ENCODE measurements around the gene RNASET2.
"Not testable (repeated sequence)": the region's sequence is repeated elsewhere in the genome, so short reads cannot be mapped to it uniquely, and the experiment has no call there.

Gene RNASET2

GRCh38 chr6:166904101-166904746, 52.1 kb downstream of the RNASET2 start:
- H3K27ac ChIP-seq (ENCODE audit: low read depth in 2 of 2, low read length in 2 of 2), result no peak overlapping the region
- H3K27me3 ChIP-seq (ENCODE audit: control insufficient read depth in 2 of 2, insufficient read depth in 2 of 2, low read length in 2 of 2), result no peaks in the 10 kb centered on the region
- H3K36me3 ChIP-seq (ENCODE audit: control insufficient read depth in 2 of 2, insufficient read depth in 2 of 2, low read length in 2 of 2), result no peaks in the 10 kb centered on the region
- no peak overlapping the region for H3K9ac ChIP-seq (ENCODE audit: low read depth in 1 of 2, low read length in 2 of 2)
- H3K4me3 ChIP-seq (ENCODE audit: low read length in 2 of 2), result no peak overlapping the region
- H3K4me1 ChIP-seq (ENCODE audit: control insufficient read depth in 2 of 2, insufficient read depth in 2 of 2, low read length in 2 of 2), result peaks cover 0 to 3% of the 10 kb centered on the region in 2 donors
- no peaks in the 10 kb centered on the region for H3K9me3 ChIP-seq (ENCODE audit: control insufficient read depth in 2 of 2, low read length in 2 of 2)

- Histone ChIP-seq H3K36me3 (ENCODE audit: control insufficient read depth in 2 of 2, insufficient read depth in 2 of 2, low read length in 2 of 2) (no peaks in the 10 kb centered on the region), H3K4me3 (ENCODE audit: low read length in 2 of 2) (no peak overlapping the region), H3K27me3 (ENCODE audit: control insufficient read depth in 2 of 2, insufficient read depth in 2 of 2, low read length in 2 of 2) (no peaks in the 10 kb centered on the region), H3K27ac (ENCODE audit: low read depth in 2 of 2, low read length in 2 of 2) (no peak overlapping the region), H3K9me3 (ENCODE audit: control insufficient read depth in 2 of 2, low read length in 2 of 2) (no peaks in the 10 kb centered on the region), H3K9ac (ENCODE audit: low read depth in 1 of 2, low read length in 2 of 2) (no peak overlapping the region), H3K4me1 (ENCODE audit: control insufficient read depth in 2 of 2, insufficient read depth in 2 of 2, low read length in 2 of 2) (peaks cover 0 to 3% of the 10 kb centered on the region in 2 donors)
Observed at GRCh38 chr6:166903500-166903899, 52.9 kb downstream of the RNASET2 start.

DNA sequence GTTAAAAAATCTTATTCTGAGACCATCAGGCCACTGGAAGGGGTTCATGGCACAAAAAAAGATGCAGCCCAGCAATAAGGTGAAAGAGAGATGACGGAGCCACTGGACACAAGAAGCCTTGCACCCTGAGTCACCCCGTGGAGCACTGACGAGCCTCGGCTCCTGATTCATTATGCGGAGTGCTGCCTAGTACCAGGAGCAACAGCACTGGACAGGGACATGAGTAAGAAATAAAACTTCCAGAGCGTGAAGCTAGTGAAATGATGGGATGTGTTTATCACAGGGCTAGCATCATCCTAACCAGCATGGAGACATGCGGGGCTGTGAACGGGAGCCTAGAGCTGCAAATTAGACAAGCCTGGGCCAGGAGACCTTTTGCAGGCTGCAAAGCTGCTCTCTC, 53.3 kb downstream of the RNASET2 start:
- H3K4me1 ChIP-seq (ENCODE audit: control insufficient read depth in 2 of 2, insufficient read depth in 2 of 2, low read length in 2 of 2), result peaks cover 0 to 1% of the 10 kb centered on the region in 2 donors
- H3K36me3 ChIP-seq (ENCODE audit: control insufficient read depth in 2 of 2, insufficient read depth in 2 of 2, low read length in 2 of 2), result no peaks in the 10 kb centered on the region
- H3K9me3 ChIP-seq (ENCODE audit: control insufficient read depth in 2 of 2, low read length in 2 of 2), result no peaks in the 10 kb centered on the region
- H3K9ac ChIP-seq (ENCODE audit: low read depth in 1 of 2, low read length in 2 of 2), result no peak overlapping the region
- H3K4me3 ChIP-seq (ENCODE audit: low read length in 2 of 2), result no peak overlapping the region
- no peaks in the 10 kb centered on the region for H3K27me3 ChIP-seq (ENCODE audit: control insufficient read depth in 2 of 2, insufficient read depth in 2 of 2, low read length in 2 of 2)
- H3K27ac ChIP-seq (ENCODE audit: low read depth in 2 of 2, low read length in 2 of 2), result no peak overlapping the region

GRCh38 chr6:166902211-166902755, 54.1 kb downstream of the RNASET2 start:
- Histone ChIP-seq H3K36me3 (ENCODE audit: control insufficient read depth in 2 of 2, insufficient read depth in 2 of 2, low read length in 2 of 2) (no peaks in the 10 kb centered on the region), H3K27me3 (ENCODE audit: control insufficient read depth in 2 of 2, insufficient read depth in 2 of 2, low read length in 2 of 2) (no peaks in the 10 kb centered on the region), H3K4me1 (ENCODE audit: control insufficient read depth in 2 of 2, insufficient read depth in 2 of 2, low read length in 2 of 2) (no peaks in the 10 kb centered on the region), H3K9ac (ENCODE audit: low read depth in 1 of 2, low read length in 2 of 2) (no peak overlapping the region), H3K4me3 (ENCODE audit: low read length in 2 of 2) (no peak overlapping the region), H3K9me3 (ENCODE audit: control insufficient read depth in 2 of 2, low read length in 2 of 2) (no peaks in the 10 kb centered on the region), H3K27ac (ENCODE audit: low read depth in 2 of 2, low read length in 2 of 2) (no peak overlapping the region)

GRCh38 chr6:166901626-166902025, 54.7 kb downstream of the RNASET2 start:
- no peak overlapping the region for H3K27ac ChIP-seq (ENCODE audit: low read depth in 2 of 2, low read length in 2 of 2)
- no peaks in the 10 kb centered on the region for H3K9me3 ChIP-seq (ENCODE audit: control insufficient read depth in 2 of 2, low read length in 2 of 2)
- H3K9ac ChIP-seq (ENCODE audit: low read depth in 1 of 2, low read length in 2 of 2), result no peak overlapping the region
- no peak overlapping the region for H3K4me3 ChIP-seq (ENCODE audit: low read length in 2 of 2)
- H3K36me3 ChIP-seq (ENCODE audit: control insufficient read depth in 2 of 2, insufficient read depth in 2 of 2, low read length in 2 of 2), result no peaks in the 10 kb centered on the region
- H3K4me1 ChIP-seq (ENCODE audit: control insufficient read depth in 2 of 2, insufficient read depth in 2 of 2, low read length in 2 of 2), result no peaks in the 10 kb centered on the region
- no peaks in the 10 kb centered on the region for H3K27me3 ChIP-seq (ENCODE audit: control insufficient read depth in 2 of 2, insufficient read depth in 2 of 2, low read length in 2 of 2)

GRCh38 chr6:166900956-166901607, 55.3 kb downstream of the RNASET2 start:
- Histone ChIP-seq H3K27ac (ENCODE audit: low read depth in 2 of 2, low read length in 2 of 2) (no peak overlapping the region), H3K27me3 (ENCODE audit: control insufficient read depth in 2 of 2, insufficient read depth in 2 of 2, low read length in 2 of 2) (no peaks in the 10 kb centered on the region), H3K4me1 (ENCODE audit: control insufficient read depth in 2 of 2, insufficient read depth in 2 of 2, low read length in 2 of 2) (no peaks in the 10 kb centered on the region), H3K9me3 (ENCODE audit: control insufficient read depth in 2 of 2, low read length in 2 of 2) (no peaks in the 10 kb centered on the region), H3K9ac (ENCODE audit: low read depth in 1 of 2, low read length in 2 of 2) (no peak overlapping the region), H3K4me3 (ENCODE audit: low read length in 2 of 2) (no peak overlapping the region), H3K36me3 (ENCODE audit: control insufficient read depth in 2 of 2, insufficient read depth in 2 of 2, low read length in 2 of 2) (no peaks in the 10 kb centered on the region)

DNA sequence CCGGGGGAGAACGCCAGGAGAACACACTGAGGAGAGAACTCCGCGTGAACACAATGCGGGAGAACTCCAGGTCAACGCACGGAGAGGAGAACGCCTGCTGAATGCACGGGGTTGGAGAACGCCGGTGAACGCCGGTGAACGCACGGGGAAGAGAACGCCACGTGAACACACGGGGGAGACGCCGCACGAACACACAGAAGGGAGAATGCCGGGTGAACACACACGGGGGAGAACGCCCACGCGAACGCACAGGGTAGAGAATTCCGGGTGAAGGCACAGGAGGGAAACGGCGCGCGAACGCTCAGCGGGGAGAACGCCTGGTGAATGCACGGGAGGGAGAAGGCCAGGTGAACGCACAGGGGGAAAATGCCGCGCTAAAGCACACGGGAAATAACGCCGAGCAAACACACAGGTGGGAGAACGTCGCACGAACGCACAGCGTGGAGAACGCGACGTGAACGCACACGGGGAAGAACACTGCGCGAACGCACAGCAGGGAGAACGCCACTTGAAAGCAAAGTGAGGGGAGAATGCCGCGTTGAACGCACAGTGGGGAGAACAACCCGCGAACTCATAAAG, 56.1 kb downstream of the RNASET2 start:
- H3K9me3 ChIP-seq (ENCODE audit: control insufficient read depth in 2 of 2, low read length in 2 of 2), result no peaks in the 10 kb centered on the region
- H3K4me1 ChIP-seq (ENCODE audit: control insufficient read depth in 2 of 2, insufficient read depth in 2 of 2, low read length in 2 of 2), result no peaks in the 10 kb centered on the region
- H3K9ac ChIP-seq (ENCODE audit: low read depth in 1 of 2, low read length in 2 of 2), result no peak overlapping the region
- H3K27ac ChIP-seq (ENCODE audit: low read depth in 2 of 2, low read length in 2 of 2), result no peak overlapping the region
- no peaks in the 10 kb centered on the region for H3K36me3 ChIP-seq (ENCODE audit: control insufficient read depth in 2 of 2, insufficient read depth in 2 of 2, low read length in 2 of 2)
- no peaks in the 10 kb centered on the region for H3K27me3 ChIP-seq (ENCODE audit: control insufficient read depth in 2 of 2, insufficient read depth in 2 of 2, low read length in 2 of 2)
- H3K4me3 ChIP-seq (ENCODE audit: low read length in 2 of 2), result no peak overlapping the region

DNA sequence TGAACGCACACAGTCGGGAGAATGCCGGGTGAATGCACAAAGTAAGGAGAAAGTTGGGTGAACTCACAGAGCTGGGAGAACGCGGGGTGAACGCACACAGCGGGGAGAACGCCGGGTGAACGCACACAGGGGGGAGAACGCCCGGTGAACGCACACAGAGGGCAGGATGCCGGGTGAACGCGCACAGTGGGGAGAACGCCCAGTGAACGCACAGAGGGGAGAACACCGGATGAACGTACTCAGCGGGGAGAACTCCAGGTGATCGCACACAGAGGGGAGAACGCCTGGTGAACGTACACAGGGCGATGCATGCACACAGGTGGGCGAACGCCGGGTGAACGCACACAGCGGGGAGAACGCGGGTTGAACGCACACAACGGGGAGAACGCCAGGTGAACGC, 57.4 kb downstream of the RNASET2 start:
- Histone ChIP-seq H3K4me3 (ENCODE audit: low read length in 2 of 2) (no peak overlapping the region), H3K9me3 (ENCODE audit: control insufficient read depth in 2 of 2, low read length in 2 of 2) (no peaks in the 10 kb centered on the region), H3K36me3 (ENCODE audit: control insufficient read depth in 2 of 2, insufficient read depth in 2 of 2, low read length in 2 of 2) (no peaks in the 10 kb centered on the region), H3K27me3 (ENCODE audit: control insufficient read depth in 2 of 2, insufficient read depth in 2 of 2, low read length in 2 of 2) (no peaks in the 10 kb centered on the region), H3K4me1 (ENCODE audit: control insufficient read depth in 2 of 2, insufficient read depth in 2 of 2, low read length in 2 of 2) (no peaks in the 10 kb centered on the region), H3K9ac (ENCODE audit: low read depth in 1 of 2, low read length in 2 of 2) (no peak overlapping the region), H3K27ac (ENCODE audit: low read depth in 2 of 2, low read length in 2 of 2) (no peak overlapping the region)

DNA sequence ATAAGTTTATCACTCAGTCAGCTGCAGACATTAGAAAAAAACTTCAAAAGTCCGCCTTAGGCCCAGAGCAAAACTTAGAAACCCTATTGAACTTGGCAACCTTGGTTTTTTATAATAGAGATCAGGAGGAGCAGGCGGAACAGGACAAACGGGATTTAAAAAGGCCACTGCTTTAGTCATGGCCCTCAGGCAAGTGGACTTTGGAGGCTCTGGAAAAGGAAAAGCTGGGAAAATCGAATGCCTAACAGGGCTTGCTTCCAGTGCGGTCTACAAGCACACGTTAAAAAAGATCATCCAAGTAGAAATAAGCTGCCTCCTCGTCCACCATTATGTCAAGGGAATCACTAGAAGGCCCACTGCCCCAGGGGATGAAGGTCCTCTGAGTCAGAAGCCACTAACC, 61.7 kb downstream of the RNASET2 start:
- not testable (repeated sequence) for H3K27ac ChIP-seq (ENCODE audit: low read depth in 2 of 2, low read length in 2 of 2); H3K36me3 ChIP-seq (ENCODE audit: control insufficient read depth in 2 of 2, insufficient read depth in 2 of 2, low read length in 2 of 2); H3K9me3 ChIP-seq (ENCODE audit: control insufficient read depth in 2 of 2, low read length in 2 of 2); H3K9ac ChIP-seq (ENCODE audit: low read depth in 1 of 2, low read length in 2 of 2); H3K4me1 ChIP-seq (ENCODE audit: control insufficient read depth in 2 of 2, insufficient read depth in 2 of 2, low read length in 2 of 2); H3K27me3 ChIP-seq (ENCODE audit: control insufficient read depth in 2 of 2, insufficient read depth in 2 of 2, low read length in 2 of 2); H3K4me3 ChIP-seq (ENCODE audit: low read length in 2 of 2)

- H3K4me3 ChIP-seq (ENCODE audit: low read length in 2 of 2); H3K27me3 ChIP-seq (ENCODE audit: control insufficient read depth in 2 of 2, insufficient read depth in 2 of 2, low read length in 2 of 2); H3K9me3 ChIP-seq (ENCODE audit: control insufficient read depth in 2 of 2, low read length in 2 of 2); H3K36me3 ChIP-seq (ENCODE audit: control insufficient read depth in 2 of 2, insufficient read depth in 2 of 2, low read length in 2 of 2); H3K4me1 ChIP-seq (ENCODE audit: control insufficient read depth in 2 of 2, insufficient read depth in 2 of 2, low read length in 2 of 2); H3K9ac ChIP-seq (ENCODE audit: low read depth in 1 of 2, low read length in 2 of 2); H3K27ac ChIP-seq (ENCODE audit: low read depth in 2 of 2, low read length in 2 of 2): not testable (repeated sequence)
Observed at GRCh38 chr6:166892472-166892871, 63.9 kb downstream of the RNASET2 start.
